PC-9 (cell line): Measurements from ENCODE around the gene MBNL2.

Experiments used
- EZH2 ChIP-seq: fragments of 200-600 bp; sonication (generic); IDR thresholded peaks from 2 replicates; pipeline ENCODE4 v1.8.0; 2017; ENCODE audit warnings: antibody characterized with exemption, low read depth
- TF ChIP-seq, protein P1 (sequence below): fragments of 200-600 bp; sonication (generic); conservative IDR thresholded peaks from 2 replicates; pipeline ENCODE4 v1.6.1; 2017; ENCODE audit warnings: mixed run types, antibody characterized with exemption, mild to moderate bottlenecking, moderate library complexity

DNA sequence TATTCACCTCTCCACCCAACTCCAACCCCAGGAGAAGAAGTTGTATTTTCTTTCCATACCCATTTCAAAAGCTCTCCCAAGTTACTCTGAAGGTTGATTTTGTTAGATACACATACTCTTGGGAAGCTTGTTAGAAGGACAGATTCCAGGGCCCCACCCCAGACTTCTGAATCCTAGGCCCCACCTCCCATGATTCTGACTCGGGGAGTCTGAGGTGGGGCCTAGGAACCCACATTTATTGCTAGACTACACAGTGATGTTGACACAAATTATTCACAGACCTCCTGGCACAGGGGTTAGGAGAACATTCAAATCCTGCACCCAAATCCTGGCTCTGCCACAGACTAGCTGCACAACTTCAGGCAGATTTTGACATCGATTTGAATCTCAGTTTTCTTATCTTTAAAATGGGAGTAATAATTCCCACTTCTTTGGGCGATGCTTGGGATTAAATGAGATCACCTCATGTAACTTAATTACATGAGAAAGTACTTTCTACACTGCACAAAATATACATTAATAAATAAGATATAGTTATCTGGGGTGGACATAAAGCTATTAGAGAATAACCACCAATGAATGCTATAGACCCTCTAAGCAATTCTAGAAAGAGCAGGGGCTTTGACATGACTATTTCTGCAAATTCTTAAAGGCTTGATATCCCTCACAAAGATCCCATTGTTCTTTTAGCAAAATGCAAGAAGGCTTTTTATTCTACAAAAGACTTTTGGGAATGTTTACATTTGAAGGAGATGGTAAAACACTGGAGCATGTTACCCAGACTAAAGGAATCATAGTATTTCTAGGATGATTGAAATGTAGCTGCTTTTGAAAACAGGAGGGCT lies 18.0 kb downstream of the MBNL2 start:
- TF ChIP-seq, protein P1, sequence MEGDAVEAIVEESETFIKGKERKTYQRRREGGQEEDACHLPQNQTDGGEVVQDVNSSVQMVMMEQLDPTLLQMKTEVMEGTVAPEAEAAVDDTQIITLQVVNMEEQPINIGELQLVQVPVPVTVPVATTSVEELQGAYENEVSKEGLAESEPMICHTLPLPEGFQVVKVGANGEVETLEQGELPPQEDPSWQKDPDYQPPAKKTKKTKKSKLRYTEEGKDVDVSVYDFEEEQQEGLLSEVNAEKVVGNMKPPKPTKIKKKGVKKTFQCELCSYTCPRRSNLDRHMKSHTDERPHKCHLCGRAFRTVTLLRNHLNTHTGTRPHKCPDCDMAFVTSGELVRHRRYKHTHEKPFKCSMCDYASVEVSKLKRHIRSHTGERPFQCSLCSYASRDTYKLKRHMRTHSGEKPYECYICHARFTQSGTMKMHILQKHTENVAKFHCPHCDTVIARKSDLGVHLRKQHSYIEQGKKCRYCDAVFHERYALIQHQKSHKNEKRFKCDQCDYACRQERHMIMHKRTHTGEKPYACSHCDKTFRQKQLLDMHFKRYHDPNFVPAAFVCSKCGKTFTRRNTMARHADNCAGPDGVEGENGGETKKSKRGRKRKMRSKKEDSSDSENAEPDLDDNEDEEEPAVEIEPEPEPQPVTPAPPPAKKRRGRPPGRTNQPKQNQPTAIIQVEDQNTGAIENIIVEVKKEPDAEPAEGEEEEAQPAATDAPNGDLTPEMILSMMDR: no peak
- TF ChIP-seq EZH2: no peak
